Gastroesophageal sphincter (tissue), 4 donors: ENCODE results near the gene TANGO2. TPM values are rescaled to one million over a fixed set of nuclear protein-coding genes. Genes with fewer than 3 reads are reported as not detected.
A peak's percentile ranks its signal among the peaks of the same experiment; 100 is the strongest.

Source experiments
- ATAC-seq: fragments of 150-250 bp; one replicate; pipeline ENCODE4 v1.9.1; 2016; ENCODE audit warnings: mild to moderate bottlenecking, moderate library complexity
- H3K27ac ChIP-seq, 4 donors: fragments of 200-600 bp; sonication (generic) in 3 of 4; 1 replicate in 3 of 4; 2 replicates in 1 of 4; pipeline ENCODE4 v1.5.1; 2016 to 2019
- H3K27me3 ChIP-seq: fragments of 200-600 bp; sonication (generic); one replicate; pipeline ENCODE4 v1.5.1; 2019
- H3K36me3 ChIP-seq, 2 donors: fragments of 200-600 bp; sonication (generic); one replicate each; pipeline ENCODE4 v1.5.1; 2019; ENCODE audit warnings: control low read depth in 1 of 2
- H3K4me1 ChIP-seq, 3 donors: fragments of 200-600 bp; sonication (generic); 1 replicate in 2 of 3; 2 replicates in 1 of 3; pipeline ENCODE4 v1.5.1; 2016 to 2019; ENCODE audit warnings: control low read depth in 2 of 3
- H3K4me3 ChIP-seq, 2 donors: fragments of 200-600 bp; sonication (generic); one replicate each; pipeline ENCODE4 v1.5.1; 2019; ENCODE audit warnings: mild to moderate bottlenecking in 1 of 2, moderate library complexity in 1 of 2
- H3K9me3 ChIP-seq, 3 donors: fragments of 200-600 bp; sonication (generic); one replicate each; pipeline ENCODE4 v1.5.1; 2017 to 2019; ENCODE audit warnings: control low read depth in 2 of 3
- EP300 ChIP-seq: sonication (generic); formaldehyde crosslinking; IDR thresholded peaks from one replicate; pipeline ENCODE4 v1.6.1; 2017; ENCODE audit warnings: antibody characterized with exemption, mild to moderate bottlenecking
- POLR2A ChIP-seq, 2 donors: fragments of 450-650 bp; IDR thresholded peaks; one replicate each; pipeline ENCODE4 v1.6.1; 2017; ENCODE audit warnings: antibody characterized with exemption in 2 of 2, mild to moderate bottlenecking in 2 of 2, moderate library complexity in 1 of 2
- POLR2AphosphoS5 ChIP-seq: sonication (generic); formaldehyde crosslinking; IDR thresholded peaks from one replicate; pipeline ENCODE4 v1.6.1; 2017; ENCODE audit warnings: antibody characterized with exemption
- WGBS, 2 donors: methylation state at CpG; one replicate each; pipeline ENCODE4 v1.1.5; 2018; ENCODE audit warnings: low coverage in 1 of 2; 5-methylcytosine and 5-hydroxymethylcytosine counted together
- total RNA-seq, 4 donors: library from RNA; depleted of rRNA; stranded (reverse); fragments of >200 nt; gene quantifications; one replicate each; pipeline ENCODE4 v1.1.0, GENCODE V29; 2016
- TF ChIP-seq, protein P1 (sequence below), 4 experiments: fragments of 200-600 bp in 2 of 4; fragments of 450-650 bp in 2 of 4; sonication (generic) in 1 of 4; IDR thresholded peaks; one replicate each; pipeline ENCODE4 v1.5.1; 2017 to 2019; ENCODE audit warnings: antibody characterized with exemption in 4 of 4, mild to moderate bottlenecking in 2 of 4, moderate library complexity in 2 of 4

Gene TANGO2
- total RNA-seq, 4 donors from 2014 or later: 20.0 to 65.5 (median 45.8) TPM

- no peak for ATAC-seq
- peak overlapping the region; percentile 64 to 74 for H3K4me3 ChIP-seq
- peaks cover 0 to 6% of the 10 kb centered on the region in 2 donors for H3K36me3 ChIP-seq
- H3K27me3 ChIP-seq: no peaks in the 10 kb centered on the region
- H3K4me1 ChIP-seq: peaks cover 0 to 61% (median 40%) of the 10 kb centered on the region in 3 donors
- H3K9me3 ChIP-seq: no peaks in the 10 kb centered on the region
- TF ChIP-seq, protein P1, sequence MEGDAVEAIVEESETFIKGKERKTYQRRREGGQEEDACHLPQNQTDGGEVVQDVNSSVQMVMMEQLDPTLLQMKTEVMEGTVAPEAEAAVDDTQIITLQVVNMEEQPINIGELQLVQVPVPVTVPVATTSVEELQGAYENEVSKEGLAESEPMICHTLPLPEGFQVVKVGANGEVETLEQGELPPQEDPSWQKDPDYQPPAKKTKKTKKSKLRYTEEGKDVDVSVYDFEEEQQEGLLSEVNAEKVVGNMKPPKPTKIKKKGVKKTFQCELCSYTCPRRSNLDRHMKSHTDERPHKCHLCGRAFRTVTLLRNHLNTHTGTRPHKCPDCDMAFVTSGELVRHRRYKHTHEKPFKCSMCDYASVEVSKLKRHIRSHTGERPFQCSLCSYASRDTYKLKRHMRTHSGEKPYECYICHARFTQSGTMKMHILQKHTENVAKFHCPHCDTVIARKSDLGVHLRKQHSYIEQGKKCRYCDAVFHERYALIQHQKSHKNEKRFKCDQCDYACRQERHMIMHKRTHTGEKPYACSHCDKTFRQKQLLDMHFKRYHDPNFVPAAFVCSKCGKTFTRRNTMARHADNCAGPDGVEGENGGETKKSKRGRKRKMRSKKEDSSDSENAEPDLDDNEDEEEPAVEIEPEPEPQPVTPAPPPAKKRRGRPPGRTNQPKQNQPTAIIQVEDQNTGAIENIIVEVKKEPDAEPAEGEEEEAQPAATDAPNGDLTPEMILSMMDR (IDR thresholded peaks at IDR 0.05): no peak
- TF ChIP-seq EP300 (no peak), POLR2A (IDR thresholded peaks at IDR 0.05) (no peak), POLR2AphosphoS5 (no peak)
- WGBS, 2 donors: 0 to 8% methylated on average over 2 to 20 of the region's 27 CpGs
- H3K27ac ChIP-seq: peak overlapping the region; percentile 59 to 98 (median 92)
These were observed 60.1 kb downstream of the TANGO2 start for GRCh38 chr22:20080776-20081654.

GRCh38 chr22:20083157-20083890, 62.4 kb downstream of the TANGO2 start:
- WGBS, 2 donors: 73 to 77% methylated on average over 6 of the region's 10 CpGs

DNA sequence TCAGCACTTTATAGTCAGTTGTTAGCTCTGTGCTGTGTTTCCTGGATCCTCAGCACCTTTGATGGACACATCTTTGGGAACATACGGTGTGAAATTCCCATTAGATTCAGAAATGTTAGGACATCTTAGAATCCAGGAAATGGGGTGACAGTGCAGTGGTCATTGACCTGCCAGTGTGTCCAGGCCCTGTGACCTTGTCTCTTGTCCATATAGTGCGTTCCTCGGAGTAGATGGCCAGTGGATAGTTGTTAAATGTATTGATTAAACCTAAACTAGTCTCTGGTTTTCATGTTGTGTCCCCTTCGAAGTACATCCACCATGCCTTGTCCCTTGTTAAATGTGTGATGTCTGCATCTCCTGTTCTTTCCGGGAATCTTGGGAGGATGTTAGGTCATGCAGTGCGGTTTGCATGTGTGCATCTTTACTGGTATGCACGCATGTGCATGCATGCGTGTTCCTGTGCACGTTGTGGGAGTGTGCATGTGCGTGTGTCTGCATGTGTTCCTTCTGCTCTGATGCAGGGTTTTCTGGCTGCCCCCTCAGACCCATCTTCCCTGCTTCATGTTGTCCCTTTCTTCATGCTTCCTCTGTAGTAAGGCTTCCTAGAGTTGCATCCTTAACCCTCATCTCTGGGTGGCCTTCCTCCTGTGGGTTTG, 63.1 kb downstream of the TANGO2 start:
- WGBS, 2 donors: 68 to 70% methylated on average over 5 to 9 of the region's 10 CpGs
- H3K27ac ChIP-seq: peak overlapping the region in 2 of 4 donors; percentile 19 to 93
- peaks cover 0 to 60% (median 40%) of the 10 kb centered on the region in 3 donors for H3K4me1 ChIP-seq
- no peak overlapping the region for H3K4me3 ChIP-seq
- H3K9me3 ChIP-seq: no peaks in the 10 kb centered on the region
- TF ChIP-seq POLR2AphosphoS5 (no peak), POLR2A (IDR thresholded peaks at IDR 0.05) (no peak), EP300 (no peak)
- TF ChIP-seq, protein P1 (IDR thresholded peaks at IDR 0.05): no peak
- ATAC-seq: no peak
- H3K27me3 ChIP-seq: no peaks in the 10 kb centered on the region
- peaks cover 0 to 36% of the 10 kb centered on the region in 2 donors for H3K36me3 ChIP-seq

More at GRCh38 chr22:20083157-20083890, 62.4 kb downstream of the TANGO2 start:
- peaks cover 0 to 29% of the 10 kb centered on the region in 2 donors for H3K36me3 ChIP-seq
- peaks cover 0 to 62% (median 40%) of the 10 kb centered on the region in 3 donors for H3K4me1 ChIP-seq
- H3K4me3 ChIP-seq: no peak overlapping the region
- H3K9me3 ChIP-seq: no peaks in the 10 kb centered on the region
- H3K27ac ChIP-seq: peak overlapping the region in 2 of 4 donors; percentile 40 to 93
- TF ChIP-seq EP300: no peak
- TF ChIP-seq, protein P1 (IDR thresholded peaks at IDR 0.05): no peak
- TF ChIP-seq POLR2A (IDR thresholded peaks at IDR 0.05): no peak
- no peak for TF ChIP-seq POLR2AphosphoS5
- ATAC-seq: no peak
- no peaks in the 10 kb centered on the region for H3K27me3 ChIP-seq

GRCh38 chr22:20084547-20085413, 63.9 kb downstream of the TANGO2 start:
- no peak for TF ChIP-seq POLR2A (IDR thresholded peaks at IDR 0.05)
- TF ChIP-seq, protein P1 (IDR thresholded peaks at IDR 0.05): peak in 1 of 4 experiments; percentile 24
- Histone ChIP-seq H3K9me3 (no peaks in the 10 kb centered on the region), H3K4me1 (peaks cover 0 to 54% (median 38%) of the 10 kb centered on the region in 3 donors), H3K4me3 (no peak overlapping the region), H3K27me3 (no peaks in the 10 kb centered on the region), H3K27ac (peak overlapping the region in 2 of 4 donors; percentile 19 to 35), H3K36me3 (peaks cover 0 to 43% of the 10 kb centered on the region in 2 donors)
- 72 to 76% methylated on average over 10 of the region's 23 CpGs for WGBS, 2 donors
- no peak for ATAC-seq
